Activated naive CD4-positive, alpha-beta T cell treated with anti-CD3 and anti-CD28 coated beads, Interleukin-2, amount 50 U/mL, for 16 hours (primary cell): ENCODE data around the gene ARL10.
"Not testable (repeated sequence)": the region's sequence is repeated elsewhere in the genome, so short reads cannot be mapped to it uniquely, and the experiment has no call there.

ENCODE experiments used
- DNase-seq: peaks from one replicate; pipeline ENCODE4 v3.0.0-alpha.2; 2020

The ARL10 gene

GRCh38 chr5:176391479-176391878 is 26.2 kb downstream of the ARL10 start:
- no peak for DNase-seq

- DNase-seq = no peak
These were observed 26.7 kb downstream of the ARL10 start for GRCh38 chr5:176391999-176392398.

- no peak for DNase-seq
These were observed 27.2 kb downstream of the ARL10 start for GRCh38 chr5:176392526-176392925.

GRCh38 chr5:176394096-176394495 is 28.8 kb downstream of the ARL10 start:
- DNase-seq = no peak

- DNase-seq = no peak
These were observed 29.8 kb downstream of the ARL10 start for GRCh38 chr5:176394881-176395675.

- no peak for DNase-seq
These were observed 31.0 kb downstream of the ARL10 start for GRCh38 chr5:176396330-176396729.

GRCh38 chr5:176397736-176398420 is 32.6 kb downstream of the ARL10 start:
- no peak for DNase-seq

- no peak for DNase-seq
These were observed 35.3 kb downstream of the ARL10 start for GRCh38 chr5:176400382-176401156.

GRCh38 chr5:176401281-176402205 is 36.3 kb downstream of the ARL10 start:
- no peak for DNase-seq

GRCh38 chr5:176405656-176406435 is 40.6 kb downstream of the ARL10 start:
- no peak for DNase-seq

- DNase-seq = no peak
These were observed 41.3 kb downstream of the ARL10 start for GRCh38 chr5:176406436-176407052.

- DNase-seq = no peak
These were observed 42.4 kb downstream of the ARL10 start for GRCh38 chr5:176407456-176408251.

GRCh38 chr5:176408252-176408573 is 42.9 kb downstream of the ARL10 start:
- not testable (repeated sequence) for DNase-seq

GRCh38 chr5:176408590-176408989 is 43.3 kb downstream of the ARL10 start:
- DNase-seq = no peak

GRCh38 chr5:176409765-176410164 is 44.5 kb downstream of the ARL10 start:
- no peak for DNase-seq

- no peak for DNase-seq
These were observed 45.3 kb downstream of the ARL10 start for GRCh38 chr5:176410486-176411180.

GRCh38 chr5:176412517-176413254 is 47.4 kb downstream of the ARL10 start:
- DNase-seq = no peak

- no peak for DNase-seq
These were observed 47.9 kb downstream of the ARL10 start for GRCh38 chr5:176413255-176413565.

GRCh38 chr5:176413709-176414191 is 48.5 kb downstream of the ARL10 start:
- no peak for DNase-seq
